Caco-2 (cell line): ENCODE measurements around the gene SMOC2. TPM values are rescaled to one million over a fixed set of nuclear protein-coding genes. Genes with fewer than 3 reads are reported as not detected.

Source experiments
- BruUV-seq: library from RNA; stranded (reverse); fragments of 400-500 nt; replicated peaks from 2 replicates; lab custom pipeline; 2021; lab: Mats Ljungman, UMichigan
- CTCF ChIA-PET: fragments of 300-600 bp; sonication (Branson Sonifier 250); formaldehyde crosslinking; loops from one replicate; lab custom pipeline; 2022; ENCODE audit warnings: antibody characterized with exemption; lab: Charles Lee
- POLR2A ChIA-PET: fragments of 300-600 bp; sonication (Branson Sonifier 250); formaldehyde crosslinking; loops from one replicate; lab custom pipeline; 2022; ENCODE audit warnings: antibody characterized with exemption; lab: Charles Lee
- DNase-seq, 2 experiments: peaks; one replicate each; pipeline versions ENCODE4 v3.0.0 to v3.0.0-alpha.2; 2020 to 2022
- H3K27me3 ChIP-seq: replicated peaks from 2 replicates; pipeline ENCODE4 v1.6.0; 2011; ENCODE audit warnings: low read length; ENCODE audit not compliant: control insufficient read depth, insufficient read depth
- H3K36me3 ChIP-seq: 2 replicates; pipeline ENCODE4 v1.5.1; 2011; ENCODE audit warnings: low read length; ENCODE audit not compliant: control insufficient read depth, insufficient read depth
- H3K4me1 ChIP-seq: fragments of 250-450 bp; sonication (Bioruptor Pico); 2 replicates; pipeline ENCODE4 v1.5.1; 2020; ENCODE audit warnings: mild to moderate bottlenecking
- H3K4me3 ChIP-seq: 2 replicates; pipeline ENCODE4 v1.5.1; 2011; ENCODE audit warnings: low read depth, mild to moderate bottlenecking, control low read depth, low read length
- H3K9me3 ChIP-seq: fragments of 250-450 bp; sonication (Bioruptor Pico); 2 replicates; pipeline ENCODE4 v1.5.1; 2020; ENCODE audit warnings: mild to moderate bottlenecking, moderate library complexity
- H3K27ac Mint-ChIP-seq: one replicate; pipeline ENCODE4 v1.8.0; 2022; ENCODE audit warnings: mixed read lengths; ENCODE audit not compliant: unreplicated experiment
- H3K27me3 Mint-ChIP-seq: one replicate; pipeline ENCODE4 v1.8.0; 2022; ENCODE audit warnings: mixed read lengths; ENCODE audit not compliant: insufficient read depth, unreplicated experiment
- H3K36me3 Mint-ChIP-seq: one replicate; pipeline ENCODE4 v1.8.0; 2022; ENCODE audit warnings: mild to moderate bottlenecking, mixed read lengths; ENCODE audit not compliant: insufficient read depth, unreplicated experiment
- H3K4me1 Mint-ChIP-seq: one replicate; pipeline ENCODE4 v1.8.0; 2022; ENCODE audit warnings: low read depth, mixed read lengths; ENCODE audit not compliant: unreplicated experiment
- H3K4me3 Mint-ChIP-seq: one replicate; pipeline ENCODE4 v1.8.0; 2022; ENCODE audit warnings: mild to moderate bottlenecking, moderate library complexity, mixed read lengths; ENCODE audit not compliant: unreplicated experiment
- H3K9me3 Mint-ChIP-seq: one replicate; pipeline ENCODE4 v1.8.0; 2022; ENCODE audit warnings: mixed read lengths; ENCODE audit not compliant: unreplicated experiment
- CTCF ChIP-seq, 2 experiments: fragments of 200-600 bp in 1 of 2; IDR thresholded peaks; 1 replicate in 1 of 2; 2 replicates in 1 of 2; pipeline versions ENCODE4 v1.5.1 to v1.8.0; 2011 to 2022; ENCODE audit warnings: antibody characterized with exemption in 1 of 2, control low read depth in 1 of 2, inconsistent platforms in 1 of 2, low read depth in 1 of 2, low read length in 1 of 2, mild to moderate bottlenecking in 1 of 2, moderate library complexity in 1 of 2; ENCODE audit not compliant: insufficient read depth in 1 of 2, severe bottlenecking in 1 of 2, unreplicated experiment in 1 of 2
- intact Hi-C: fragments of 100-400 bp; cut with micrococcal nuclease; formaldehyde crosslinking; loops from one replicate; pipeline ENCODE4 v1.10.0; 2022; ENCODE audit not compliant: unreplicated experiment
- total RNA-seq: library from RNA; stranded (reverse); gene quantifications from 2 replicates; pipeline ENCODE4 v1.2.3, GENCODE V29; 2022

The SMOC2 gene
- total RNA-seq, 1 experiment from 2014 or later = 2.8 TPM

- H3K4me1 Mint-ChIP-seq = no peaks in the 10 kb centered on the region
- peaks cover 6% of the 10 kb centered on the region for H3K36me3 Mint-ChIP-seq
- no peaks in the 10 kb centered on the region for H3K36me3 ChIP-seq
- POLR2A ChIA-PET = no interaction called here
- no peaks in the 10 kb centered on the region for H3K9me3 Mint-ChIP-seq
- H3K4me3 Mint-ChIP-seq = no peak overlapping the region
- H3K4me1 ChIP-seq = no peaks in the 10 kb centered on the region
- intact Hi-C loops = loop anchor here (10.0 kb wide), 1 partner anchor 145 kb away; no protein-coding TSS in a partner anchor
- no peaks in the 10 kb centered on the region for H3K9me3 ChIP-seq
- CTCF ChIA-PET = no interaction called here
- no peak overlapping the region for H3K27ac Mint-ChIP-seq
- no peak for TF ChIP-seq CTCF (IDR thresholded peaks at IDR 0.05; ENCODE audit: insufficient read depth in 1 of 2, low read depth in 1 of 2, low read length in 1 of 2, severe bottlenecking in 1 of 2, unreplicated experiment in 1 of 2)
- no peak for DNase-seq
- no peaks in the 10 kb centered on the region for H3K27me3 ChIP-seq
- no peak overlapping the region for H3K4me3 ChIP-seq
- no TSS peak for BruUV-seq
- H3K27me3 Mint-ChIP-seq = no peaks in the 10 kb centered on the region
Measured at GRCh38 chr6:168459572-168459971, 18.6 kb downstream of the SMOC2 start.

- no peaks in the 10 kb centered on the region for H3K4me1 Mint-ChIP-seq
- TF ChIP-seq CTCF (IDR thresholded peaks at IDR 0.05; ENCODE audit: insufficient read depth in 1 of 2, low read depth in 1 of 2, low read length in 1 of 2, severe bottlenecking in 1 of 2, unreplicated experiment in 1 of 2) = no peak
- BruUV-seq = no TSS peak
- ChIA-PET CTCF (no interaction called here), POLR2A (no interaction called here)
- no peak overlapping the region for H3K4me3 Mint-ChIP-seq
- no peaks in the 10 kb centered on the region for H3K36me3 ChIP-seq
- DNase-seq = no peak
- H3K4me3 ChIP-seq = no peak overlapping the region
- intact Hi-C loops = no loop called here
- H3K36me3 Mint-ChIP-seq = peaks cover 6% of the 10 kb centered on the region
- peaks cover 2% of the 10 kb centered on the region for H3K27me3 Mint-ChIP-seq
- no peaks in the 10 kb centered on the region for H3K9me3 ChIP-seq
- no peaks in the 10 kb centered on the region for H3K4me1 ChIP-seq
- no peak overlapping the region for H3K27ac Mint-ChIP-seq
- H3K9me3 Mint-ChIP-seq = no peaks in the 10 kb centered on the region
- H3K27me3 ChIP-seq = no peaks in the 10 kb centered on the region
Measured at GRCh38 chr6:168462289-168462853, 21.4 kb downstream of the SMOC2 start.

- Histone ChIP-seq H3K4me1 (no peaks in the 10 kb centered on the region), H3K9me3 (no peaks in the 10 kb centered on the region), H3K27me3 (no peaks in the 10 kb centered on the region), H3K4me3 (no peak overlapping the region), H3K36me3 (no peaks in the 10 kb centered on the region)
- DNase-seq = no peak
- Mint-ChIP-seq H3K36me3 (peaks cover 6% of the 10 kb centered on the region), H3K27me3 (peaks cover 6% of the 10 kb centered on the region), H3K4me1 (no peaks in the 10 kb centered on the region), H3K27ac (no peak overlapping the region), H3K4me3 (no peak overlapping the region), H3K9me3 (no peaks in the 10 kb centered on the region)
- ChIA-PET CTCF (no interaction called here), POLR2A (no interaction called here)
- no peak for TF ChIP-seq CTCF (IDR thresholded peaks at IDR 0.05; ENCODE audit: insufficient read depth in 1 of 2, low read depth in 1 of 2, low read length in 1 of 2, severe bottlenecking in 1 of 2, unreplicated experiment in 1 of 2)
- no TSS peak for BruUV-seq
- intact Hi-C loops = no loop called here
Measured at GRCh38 chr6:168464546-168464945, 23.6 kb downstream of the SMOC2 start.
